GM12878 (cell line): ENCODE data around the gene RPL10. TPM values are rescaled to one million over a fixed set of nuclear protein-coding genes. Genes with fewer than 3 reads are reported as not detected.

ENCODE experiments used
- ATAC-seq: fragments of 200-7000 bp; cut with Tn5 transposase; 3 replicates; pipeline ENCODE4 v1.9.1; 2020; ENCODE audit warnings: mild to moderate bottlenecking, moderate library complexity
- BruUV-seq: library from RNA; stranded (reverse); fragments of 400-500 nt; replicated peaks from 2 replicates; lab custom pipeline; 2021; lab: Mats Ljungman, UMichigan
- CTCF ChIA-PET: fragments of 300-600 bp; sonication (Branson Sonifier 250); formaldehyde crosslinking; extraction: SDS; loops from one replicate; lab custom pipeline; 2021; ENCODE audit warnings: inconsistent platforms; lab: Yijun Ruan, JAX
- POLR2A ChIA-PET: fragments of 350-600 bp; formaldehyde crosslinking; extraction: SDS; loops from one replicate; lab custom pipeline; 2021; ENCODE audit warnings: inconsistent platforms; lab: Charles Lee
- RAD21 ChIA-PET: fragments of 300-600 bp; sonication (Branson Sonifier 250); formaldehyde crosslinking; loops from one replicate; lab custom pipeline; 2023; ENCODE audit warnings: antibody characterized with exemption; ENCODE audit not compliant: unreplicated experiment; lab: Charles Lee
- SMC1A ChIA-PET: fragments of 300-600 bp; sonication (Branson Sonifier 250); formaldehyde crosslinking; loops from one replicate; lab custom pipeline; 2023; ENCODE audit not compliant: unreplicated experiment, uncharacterized antibody; lab: Charles Lee
- DNase-seq: peaks from one replicate; pipeline ENCODE4 v3.0.0-alpha.2; 2011; ENCODE audit warnings: low read depth, low spot score
- FAIRE-seq: peaks from 3 replicates; lab custom pipeline; 2011; peaks lifted over from hg19 to GRCh38; lab: Jason Lieb, UNC
- H2AFZ ChIP-seq: 2 replicates; pipeline ENCODE4 v1.6.0; 2011; ENCODE audit warnings: low read depth, low read length, control low read depth; ENCODE audit not compliant: control insufficient read depth
- H3K27ac ChIP-seq: 2 replicates; pipeline ENCODE4 v1.5.1; 2011; ENCODE audit warnings: control low read depth; ENCODE audit not compliant: control insufficient read depth, insufficient read depth
- H3K27me3 ChIP-seq, 2 experiments: replicated peaks in 1 of 2; 2 replicates each; pipeline versions ENCODE4 v1.6.0 to v1.6.1; 2011; ENCODE audit warnings: low read length in 1 of 2; ENCODE audit not compliant: control insufficient read depth in 2 of 2, insufficient read depth in 2 of 2
- H3K36me3 ChIP-seq, 2 experiments: 2 replicates each; pipeline ENCODE4 v1.5.1; 2011; ENCODE audit warnings: low read length in 1 of 2; ENCODE audit not compliant: control insufficient read depth in 2 of 2, insufficient read depth in 2 of 2
- H3K4me1 ChIP-seq: 2 replicates; pipeline ENCODE4 v1.6.1; 2011; ENCODE audit warnings: mild to moderate bottlenecking, low read length, moderate library complexity, mixed read lengths; ENCODE audit not compliant: control insufficient read depth, insufficient read depth
- H3K4me2 ChIP-seq: 2 replicates; pipeline ENCODE4 v1.6.0; 2011; ENCODE audit warnings: control low read depth; ENCODE audit not compliant: control insufficient read depth, insufficient read depth
- H3K4me3 ChIP-seq: fragments of 200-600 bp; sonication (generic); 2 replicates; pipeline ENCODE4 v1.5.1; 2016
- H3K79me2 ChIP-seq: 2 replicates; pipeline ENCODE4 v1.6.0; 2011; ENCODE audit warnings: low read length; ENCODE audit not compliant: control insufficient read depth, insufficient read depth
- H3K9ac ChIP-seq: 2 replicates; pipeline ENCODE4 v1.8.0; 2011; ENCODE audit warnings: low read length, control low read depth, mixed read lengths; ENCODE audit not compliant: control insufficient read depth, insufficient read depth
- H3K9me3 ChIP-seq: replicated peaks from 3 replicates; pipeline ENCODE4 v1.5.1; 2011; ENCODE audit warnings: mild to moderate bottlenecking, low read length; ENCODE audit not compliant: control insufficient read depth, insufficient read depth
- H4K20me1 ChIP-seq: 2 replicates; pipeline ENCODE4 v1.6.0; 2011; ENCODE audit not compliant: control insufficient read depth, insufficient read depth
- CREM ChIP-seq: IDR thresholded peaks from 2 replicates; pipeline ENCODE4 v1.6.1; 2014; ENCODE audit warnings: antibody characterized with exemption, low read depth
- FOXK2 ChIP-seq: fragments of 450-650 bp; IDR thresholded peaks from 2 replicates; pipeline ENCODE4 v1.6.1; 2017; ENCODE audit warnings: mild to moderate bottlenecking, moderate library complexity
- PML ChIP-seq: IDR thresholded peaks from 2 replicates; pipeline ENCODE4 v1.6.1; 2012; ENCODE audit warnings: low read length, inconsistent platforms
- STAT1 ChIP-seq: fragments of 450-650 bp; conservative IDR thresholded peaks from 2 replicates; pipeline ENCODE4 v1.6.1; 2014; ENCODE audit warnings: antibody characterized with exemption, mild to moderate bottlenecking
- YBX1 ChIP-seq: fragments of 450-650 bp; IDR thresholded peaks from 2 replicates; pipeline ENCODE4 v1.6.1; 2016; ENCODE audit warnings: antibody characterized with exemption
- ZNF207 ChIP-seq: fragments of 450-650 bp; IDR thresholded peaks from 2 replicates; pipeline ENCODE4 v1.6.1; 2014; ENCODE audit warnings: antibody characterized with exemption, mild to moderate bottlenecking, borderline replicate concordance
- WGBS: methylation state at CpG from one replicate; pipeline ENCODE4 v1.1.6; 2016; ENCODE audit warnings: low lambda C conversion rate; ENCODE audit not compliant: insufficient replicate concordance, insufficient coverage; ENCODE audit errors: missing lambda C conversion rate; 5-methylcytosine and 5-hydroxymethylcytosine counted together
- in situ Hi-C: fragments of 300-500 bp; cut with MboI; formaldehyde crosslinking; loops from 9 replicates; pipeline ENCODE4 v1.14.3; 2018; ENCODE audit warnings: mixed read lengths
- intact Hi-C: fragments of 100-400 bp; cut with micrococcal nuclease; formaldehyde crosslinking; loops from one replicate; pipeline ENCODE4 v1.14.2; 2022; ENCODE audit not compliant: unreplicated experiment
- polyA plus RNA-seq, 11 experiments: library from polyadenylated mRNA; depleted of rRNA in 4 of 11; unstranded in 6 of 11; stranded (reverse) in 5 of 11; fragments of >200 nt; fragmentation: Nextera tagmentation in 4 of 11; fragmentation: Illumina TruSeq in 1 of 11; extraction: Ambion mirVana in 4 of 11; extraction: Trizol in 1 of 11; gene quantifications; 1 replicate in 1 of 11; 2 replicates in 10 of 11; pipeline versions ENCODE4 v1.2.1 to v1.2.3, GENCODE V29; 2011 to 2016; ENCODE audit warnings: inconsistent platforms in 2 of 11, missing spikeins in 2 of 11, low read depth in 1 of 11
- total RNA-seq, 4 experiments: library from RNA; depleted of rRNA in 3 of 4; stranded (reverse); fragments of >200 nt in 3 of 4; fragmentation: Illumina TruSeq in 1 of 4; extraction: Trizol in 1 of 4; gene quantifications; 2 replicates each; pipeline versions ENCODE4 v1.2.1 to v1.2.3, GENCODE V29; 2013 to 2021
- TF ChIP-seq, protein P1 (sequence below): IDR thresholded peaks from 2 replicates; pipeline ENCODE4 v1.6.1; 2012; ENCODE audit warnings: improper control_type of control experiment, low read depth, low read length; ENCODE audit not compliant: insufficient replicate concordance

The RPL10 gene
- total and polyA plus RNA-seq, 10 of the 15 experiments (the other 5 are each of a cell fraction or from before 2014, with no cell fraction given) = 1,938 to 7,222 (median 4,494) TPM

DNA sequence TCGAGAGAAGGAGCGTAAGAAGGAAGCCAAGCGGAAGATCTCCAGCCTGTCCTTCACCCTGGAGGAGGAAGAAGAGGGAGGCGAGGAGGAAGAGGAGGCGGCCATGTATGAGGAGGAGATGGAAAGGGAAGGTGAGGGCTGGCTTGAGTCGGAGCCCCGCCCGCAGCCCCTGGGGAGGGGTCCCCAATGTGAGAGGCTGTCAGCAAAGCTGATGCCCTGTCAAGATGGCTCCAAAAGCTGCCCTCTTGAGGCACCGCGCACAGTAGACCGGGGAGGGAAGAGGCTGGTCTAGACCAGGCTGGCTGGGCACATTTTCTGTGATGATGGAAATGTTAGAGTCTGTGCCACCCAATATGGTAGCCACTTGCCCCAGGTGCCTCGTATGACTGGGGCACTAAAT lies 48.3 kb downstream of the RPL10 start:
- intact Hi-C loops = no loop called here
- H3K79me2 ChIP-seq = peaks cover 6% of the 10 kb centered on the region
- H3K27ac ChIP-seq = no peak overlapping the region
- 67% methylated on average over 12 of the region's 12 CpGs for WGBS
- H3K36me3 ChIP-seq = peaks cover 0 to 6% of the 10 kb centered on the region in 2 experiments; a peak in 2 of 4 replicates
- FAIRE-seq = no peak
- H3K27me3 ChIP-seq = no peaks in the 10 kb centered on the region
- ChIA-PET SMC1A (no interaction called here), POLR2A (interaction anchor here (1.0 kb wide), 1 partner anchor 12 kb away, joined by 4 read pairs; no protein-coding TSS in a partner anchor), CTCF (no interaction called here), RAD21 (no interaction called here)
- no peak for ATAC-seq
- TF ChIP-seq, protein P1, sequence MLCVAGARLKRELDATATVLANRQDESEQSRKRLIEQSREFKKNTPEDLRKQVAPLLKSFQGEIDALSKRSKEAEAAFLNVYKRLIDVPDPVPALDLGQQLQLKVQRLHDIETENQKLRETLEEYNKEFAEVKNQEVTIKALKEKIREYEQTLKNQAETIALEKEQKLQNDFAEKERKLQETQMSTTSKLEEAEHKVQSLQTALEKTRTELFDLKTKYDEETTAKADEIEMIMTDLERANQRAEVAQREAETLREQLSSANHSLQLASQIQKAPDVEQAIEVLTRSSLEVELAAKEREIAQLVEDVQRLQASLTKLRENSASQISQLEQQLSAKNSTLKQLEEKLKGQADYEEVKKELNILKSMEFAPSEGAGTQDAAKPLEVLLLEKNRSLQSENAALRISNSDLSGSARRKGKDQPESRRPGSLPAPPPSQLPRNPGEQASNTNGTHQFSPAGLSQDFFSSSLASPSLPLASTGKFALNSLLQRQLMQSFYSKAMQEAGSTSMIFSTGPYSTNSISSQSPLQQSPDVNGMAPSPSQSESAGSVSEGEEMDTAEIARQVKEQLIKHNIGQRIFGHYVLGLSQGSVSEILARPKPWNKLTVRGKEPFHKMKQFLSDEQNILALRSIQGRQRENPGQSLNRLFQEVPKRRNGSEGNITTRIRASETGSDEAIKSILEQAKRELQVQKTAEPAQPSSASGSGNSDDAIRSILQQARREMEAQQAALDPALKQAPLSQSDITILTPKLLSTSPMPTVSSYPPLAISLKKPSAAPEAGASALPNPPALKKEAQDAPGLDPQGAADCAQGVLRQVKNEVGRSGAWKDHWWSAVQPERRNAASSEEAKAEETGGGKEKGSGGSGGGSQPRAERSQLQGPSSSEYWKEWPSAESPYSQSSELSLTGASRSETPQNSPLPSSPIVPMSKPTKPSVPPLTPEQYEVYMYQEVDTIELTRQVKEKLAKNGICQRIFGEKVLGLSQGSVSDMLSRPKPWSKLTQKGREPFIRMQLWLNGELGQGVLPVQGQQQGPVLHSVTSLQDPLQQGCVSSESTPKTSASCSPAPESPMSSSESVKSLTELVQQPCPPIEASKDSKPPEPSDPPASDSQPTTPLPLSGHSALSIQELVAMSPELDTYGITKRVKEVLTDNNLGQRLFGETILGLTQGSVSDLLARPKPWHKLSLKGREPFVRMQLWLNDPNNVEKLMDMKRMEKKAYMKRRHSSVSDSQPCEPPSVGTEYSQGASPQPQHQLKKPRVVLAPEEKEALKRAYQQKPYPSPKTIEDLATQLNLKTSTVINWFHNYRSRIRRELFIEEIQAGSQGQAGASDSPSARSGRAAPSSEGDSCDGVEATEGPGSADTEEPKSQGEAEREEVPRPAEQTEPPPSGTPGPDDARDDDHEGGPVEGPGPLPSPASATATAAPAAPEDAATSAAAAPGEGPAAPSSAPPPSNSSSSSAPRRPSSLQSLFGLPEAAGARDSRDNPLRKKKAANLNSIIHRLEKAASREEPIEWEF = no peak
- TF ChIP-seq ZNF207 = no peak
- no peak for TF ChIP-seq CREM
- no peak for TF ChIP-seq STAT1
- TF ChIP-seq FOXK2 = no peak
- no peak for TF ChIP-seq PML
- no peak for TF ChIP-seq YBX1
- H3K9ac ChIP-seq = no peak overlapping the region
- no peak for DNase-seq
- H3K4me3 ChIP-seq = no peak overlapping the region
- no peaks in the 10 kb centered on the region for H4K20me1 ChIP-seq
- in situ Hi-C loops = no loop called here
- H3K9me3 ChIP-seq = no peaks in the 10 kb centered on the region; the same call in 2 of the 3 replicates
- BruUV-seq = no TSS peak
- no peak overlapping the region for H3K4me2 ChIP-seq
- no peak overlapping the region for H2AFZ ChIP-seq
- 0 out of 2 replicates have a peak, but pooled peaks cover 3% of the 10 kb centered on the region for H3K4me1 ChIP-seq
